HCT116 (cell line): ENCODE results near the gene THSD4.

Source experiments
- ELF1 ChIP-seq: IDR thresholded peaks from 2 replicates; pipeline ENCODE4 v1.6.1; 2012; ENCODE audit warnings: low read depth, borderline replicate concordance
- EZH2 ChIP-seq: fragments of 200-600 bp; sonication (generic); IDR thresholded peaks from 2 replicates; pipeline ENCODE4 v1.6.1; 2017; ENCODE audit warnings: antibody characterized with exemption, mixed run types
- POLR2A ChIP-seq: IDR thresholded peaks from 2 replicates; pipeline ENCODE4 v1.7.0; 2011; ENCODE audit warnings: borderline replicate concordance; ENCODE audit not compliant: insufficient read depth, insufficient read length; ENCODE audit errors: extremely low read depth
- POLR2AphosphoS5 ChIP-seq: IDR thresholded peaks from 2 replicates; pipeline ENCODE4 v1.6.1; 2011; ENCODE audit warnings: mild to moderate bottlenecking, low read depth, low read length, moderate library complexity
- SRF ChIP-seq: IDR thresholded peaks from 2 replicates; pipeline ENCODE4 v1.6.1; 2012; ENCODE audit warnings: low read depth
- TF ChIP-seq, protein P1 (sequence below), 3 experiments: fragments of 200-600 bp in 1 of 3; sonication (generic) in 1 of 3; IDR thresholded peaks in 2 of 3; conservative IDR thresholded peaks in 1 of 3; 2 replicates each; pipeline ENCODE4 v1.5.1; 2012 to 2017; ENCODE audit warnings: low read depth in 2 of 3, low read length in 2 of 3, antibody characterized with exemption in 1 of 3, borderline replicate concordance in 1 of 3, control low read depth in 1 of 3, mild to moderate bottlenecking in 1 of 3, mixed read lengths in 1 of 3, mixed run types in 1 of 3, moderate library complexity in 1 of 3; ENCODE audit not compliant: insufficient read depth in 1 of 3
- TF ChIP-seq, protein P2 (sequence below): IDR thresholded peaks from 2 replicates; pipeline ENCODE4 v1.6.1; 2012

DNA sequence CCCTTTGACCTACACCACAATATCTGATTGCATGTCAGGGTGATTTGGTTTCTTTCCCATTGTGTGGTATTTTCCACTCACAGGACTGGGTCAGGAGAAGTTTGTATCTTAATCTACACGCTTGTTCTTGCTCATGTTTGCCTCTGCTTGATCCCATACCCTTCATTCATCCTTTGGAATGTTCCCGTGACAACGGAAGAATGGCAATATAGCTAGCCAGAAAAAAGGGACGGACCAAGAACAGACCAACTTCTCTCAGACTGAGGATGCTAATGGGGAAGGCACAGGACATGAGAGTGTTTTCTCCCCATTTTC, 7.8 kb upstream of the THSD4 start:
- TF ChIP-seq POLR2A (no peak), ELF1 (no peak), EZH2 (no peak), SRF (no peak), POLR2AphosphoS5 (no peak)
- TF ChIP-seq, protein P1, sequence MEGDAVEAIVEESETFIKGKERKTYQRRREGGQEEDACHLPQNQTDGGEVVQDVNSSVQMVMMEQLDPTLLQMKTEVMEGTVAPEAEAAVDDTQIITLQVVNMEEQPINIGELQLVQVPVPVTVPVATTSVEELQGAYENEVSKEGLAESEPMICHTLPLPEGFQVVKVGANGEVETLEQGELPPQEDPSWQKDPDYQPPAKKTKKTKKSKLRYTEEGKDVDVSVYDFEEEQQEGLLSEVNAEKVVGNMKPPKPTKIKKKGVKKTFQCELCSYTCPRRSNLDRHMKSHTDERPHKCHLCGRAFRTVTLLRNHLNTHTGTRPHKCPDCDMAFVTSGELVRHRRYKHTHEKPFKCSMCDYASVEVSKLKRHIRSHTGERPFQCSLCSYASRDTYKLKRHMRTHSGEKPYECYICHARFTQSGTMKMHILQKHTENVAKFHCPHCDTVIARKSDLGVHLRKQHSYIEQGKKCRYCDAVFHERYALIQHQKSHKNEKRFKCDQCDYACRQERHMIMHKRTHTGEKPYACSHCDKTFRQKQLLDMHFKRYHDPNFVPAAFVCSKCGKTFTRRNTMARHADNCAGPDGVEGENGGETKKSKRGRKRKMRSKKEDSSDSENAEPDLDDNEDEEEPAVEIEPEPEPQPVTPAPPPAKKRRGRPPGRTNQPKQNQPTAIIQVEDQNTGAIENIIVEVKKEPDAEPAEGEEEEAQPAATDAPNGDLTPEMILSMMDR (IDR thresholded peaks at IDR 0.05 in 2 of 3, conservative IDR thresholded peaks at IDR 0.05 in 1 of 3; ENCODE audit: borderline replicate concordance in 1 of 3, insufficient read depth in 1 of 3, low read depth in 2 of 3, low read length in 2 of 3), result no peak
- TF ChIP-seq, protein P2, sequence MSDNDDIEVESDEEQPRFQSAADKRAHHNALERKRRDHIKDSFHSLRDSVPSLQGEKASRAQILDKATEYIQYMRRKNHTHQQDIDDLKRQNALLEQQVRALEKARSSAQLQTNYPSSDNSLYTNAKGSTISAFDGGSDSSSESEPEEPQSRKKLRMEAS, result no peak
